HG03460 (cell line): ENCODE measurements around the gene NPIPA3.
A peak's percentile ranks its signal among the peaks of the same experiment; 100 is the strongest.
"Not testable (repeated sequence)": the region's sequence is repeated elsewhere in the genome, so short reads cannot be mapped to it uniquely, and the experiment has no call there.

Experiments used
- ATAC-seq: cut with Tn5 transposase; IDR thresholded peaks from one replicate; pipeline ENCODE4 v1.9.1; 2021; ENCODE audit not compliant: unreplicated experiment

NPIPA3 gene

DNA sequence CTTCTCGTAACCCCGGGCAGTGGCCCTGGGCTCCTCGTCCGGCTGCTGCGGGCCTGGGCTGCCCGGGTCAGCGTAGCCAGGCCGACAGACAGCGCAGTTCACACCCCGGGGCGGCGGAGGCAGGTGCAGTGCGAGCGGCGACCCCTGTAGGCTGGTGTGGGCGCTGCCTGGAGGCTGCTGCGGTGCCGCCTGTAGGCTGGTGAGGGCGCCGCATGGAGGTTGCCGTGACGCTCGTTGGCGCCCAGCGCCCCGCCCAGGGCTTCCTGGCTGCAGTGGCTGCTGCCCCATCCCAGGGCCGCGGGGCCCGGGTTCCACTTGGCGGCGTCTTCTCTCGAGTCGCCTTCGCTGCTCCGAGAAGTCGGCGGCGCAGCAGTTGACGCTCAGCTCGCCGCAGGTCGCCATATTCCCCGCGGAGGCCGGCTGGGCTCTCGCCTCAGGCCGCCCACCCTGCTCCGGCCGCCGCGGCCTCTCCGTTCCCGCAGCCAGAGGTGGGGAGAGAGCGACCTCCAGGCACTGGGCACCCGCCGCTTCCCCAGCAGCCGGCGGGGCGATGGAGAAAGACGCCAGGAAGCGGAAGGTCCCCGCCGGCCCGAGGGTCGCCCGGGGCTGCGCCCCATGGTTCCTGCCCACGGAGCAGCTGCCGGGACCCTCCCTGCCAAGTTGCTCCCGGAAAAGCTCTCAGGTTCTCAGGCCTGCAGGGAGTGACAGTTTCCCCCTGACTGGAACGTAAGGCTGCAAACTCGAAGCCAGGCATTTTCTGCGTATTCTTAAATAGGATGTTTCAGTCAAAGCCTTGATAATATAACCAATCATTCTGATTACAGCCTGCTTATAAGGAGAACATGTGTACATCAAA, at the start of gene NPIPA3:
Gene NPIPA3, plus strand, starts transcription at position 256 of the 856 bp plus-strand sequence. CDS start 5,533 bp downstream, outside the sequence.
- ATAC-seq: peak; percentile 96

DNA sequence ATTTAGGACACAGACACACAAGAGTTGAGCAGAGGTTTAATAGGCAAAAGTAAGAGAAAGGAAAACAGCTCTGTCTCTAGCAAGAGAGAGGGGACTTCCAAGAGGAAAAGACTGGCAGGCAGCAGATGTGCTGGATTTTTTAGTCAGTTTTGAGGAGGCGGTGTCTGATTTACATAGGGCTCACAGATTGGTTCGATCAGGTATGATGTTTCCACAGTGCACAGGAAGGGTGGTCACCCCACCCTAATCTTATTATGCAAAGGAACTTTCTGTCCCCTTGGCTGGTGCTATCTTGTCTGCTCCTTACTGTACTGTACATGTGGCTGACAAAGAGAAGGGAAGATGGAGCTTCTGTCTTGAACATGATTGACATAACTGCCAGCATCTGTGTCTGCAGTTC, 45.1 kb upstream of the NPIPA3 start:
- peak; percentile 79 for ATAC-seq

DNA sequence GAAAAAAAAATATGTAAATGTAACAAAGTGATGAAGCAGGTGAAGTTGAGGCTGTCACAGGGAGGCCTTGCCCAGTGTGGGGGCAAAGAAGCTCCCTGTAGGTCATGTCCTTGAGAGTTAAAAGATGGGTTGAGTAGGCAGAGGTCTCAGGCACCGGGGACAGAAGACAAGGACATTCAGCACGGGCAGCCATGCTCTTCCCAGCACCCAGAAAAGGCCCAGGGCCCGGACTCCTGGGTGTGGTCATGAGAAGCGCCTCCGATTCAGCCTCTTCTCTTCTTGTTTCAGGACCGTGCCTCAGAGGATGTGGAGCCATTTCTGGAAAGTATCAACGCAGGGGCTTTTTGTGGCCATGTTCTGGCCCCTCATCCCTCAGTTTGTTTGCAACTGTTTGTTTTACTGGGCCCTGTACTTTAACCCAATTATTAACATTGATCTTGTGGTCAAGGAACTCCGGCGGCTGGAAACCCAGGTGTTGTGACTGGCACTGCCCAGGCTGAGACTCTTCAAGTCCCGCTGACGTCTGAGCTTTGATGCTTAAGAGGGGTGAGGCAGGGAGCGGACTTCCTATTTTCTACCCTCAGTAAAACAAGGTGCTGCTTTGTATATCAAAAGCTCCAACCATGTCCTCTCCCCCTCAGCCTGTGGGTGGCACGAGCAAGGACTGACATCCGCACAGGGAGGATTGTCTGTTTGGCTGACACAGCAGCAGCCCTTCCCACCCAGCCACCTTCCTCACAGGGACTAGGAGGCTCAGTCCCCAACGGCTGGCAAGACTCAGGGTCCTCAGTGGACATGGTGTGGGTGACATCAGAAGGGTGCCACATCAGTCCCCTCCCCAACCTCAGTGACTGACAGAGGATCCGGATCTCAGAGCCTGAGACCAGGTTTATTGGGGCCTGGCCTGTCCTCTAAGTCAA, 35.6 kb upstream of the NPIPA3 start:
- no peak for ATAC-seq

DNA sequence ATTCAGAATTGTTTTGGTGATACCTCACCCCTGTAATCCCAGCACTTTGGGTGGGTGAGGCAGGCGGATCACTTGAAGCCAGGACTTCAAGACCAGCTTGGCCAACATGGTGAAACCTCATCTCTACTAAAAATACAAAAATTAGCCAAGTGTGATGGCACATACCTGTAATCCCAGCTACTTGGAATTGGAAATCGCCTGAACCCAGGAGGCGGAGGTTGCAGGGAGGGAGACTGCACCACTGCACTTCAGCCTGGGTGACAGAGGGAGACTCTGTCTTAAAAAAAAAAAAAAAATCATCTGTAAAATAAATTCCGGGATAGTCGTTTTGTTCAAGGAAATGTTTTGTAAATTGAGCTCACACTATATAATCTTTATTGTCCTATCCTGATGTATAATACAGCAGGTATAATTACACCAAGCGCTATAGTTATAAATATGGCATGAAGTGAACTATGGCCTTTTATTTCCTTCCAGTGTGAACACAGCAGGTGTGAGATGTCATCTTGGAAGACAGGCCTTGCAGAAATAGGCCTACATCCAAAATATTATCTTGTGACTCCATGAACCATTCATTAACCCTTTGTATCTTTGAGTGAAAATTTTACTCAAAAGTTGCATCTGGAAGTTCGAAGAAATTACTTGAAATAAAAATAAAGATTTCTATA, 34.5 kb upstream of the NPIPA3 start:
- no peak for ATAC-seq

DNA sequence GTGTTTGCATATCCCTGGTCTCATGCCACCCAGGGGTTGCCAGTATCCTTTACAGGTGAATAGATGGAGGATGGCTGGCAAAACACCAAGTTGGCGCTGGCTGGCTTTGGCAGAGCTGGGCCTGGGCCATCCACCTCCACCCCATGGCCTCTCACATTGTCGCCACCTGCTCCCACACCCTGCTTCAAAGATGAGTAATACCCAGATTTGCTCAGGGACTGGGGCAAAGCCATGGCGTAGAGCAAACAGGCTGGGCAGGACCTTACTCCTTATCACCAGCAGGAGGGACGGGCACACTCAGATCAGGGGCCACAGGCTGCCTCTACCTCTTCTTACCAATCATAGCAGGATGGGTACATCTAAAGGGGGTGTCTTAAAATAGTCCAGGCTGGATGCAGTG, 33.4 kb upstream of the NPIPA3 start:
- ATAC-seq: no peak

DNA sequence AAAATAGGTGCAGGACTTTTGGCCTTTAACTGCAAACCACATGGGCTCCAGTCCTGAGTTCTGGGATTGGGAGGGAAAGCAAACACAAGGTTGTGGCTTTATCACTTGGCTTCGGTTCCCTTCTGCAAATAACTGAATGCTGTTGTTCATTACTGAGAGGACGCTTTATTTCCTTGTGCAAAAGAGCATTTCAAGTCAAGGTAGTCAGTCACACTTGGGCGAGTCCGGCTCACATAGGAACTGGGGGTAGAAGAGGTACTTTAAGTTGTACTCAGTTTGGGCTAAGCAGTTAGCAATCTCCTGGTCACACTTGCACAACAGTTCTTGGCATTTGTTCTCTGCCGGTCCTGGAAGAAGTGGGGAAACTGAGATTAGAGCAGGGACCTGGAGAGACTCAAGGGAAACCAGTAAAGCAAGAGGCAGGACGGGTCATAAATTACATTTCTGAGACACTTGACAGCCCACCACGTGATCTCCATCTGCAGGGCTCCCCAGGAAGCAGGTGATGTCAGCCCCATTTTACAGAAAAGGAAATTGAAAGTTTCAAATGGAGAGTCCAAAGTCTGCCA, 30.7 kb upstream of the NPIPA3 start:
- no peak for ATAC-seq

DNA sequence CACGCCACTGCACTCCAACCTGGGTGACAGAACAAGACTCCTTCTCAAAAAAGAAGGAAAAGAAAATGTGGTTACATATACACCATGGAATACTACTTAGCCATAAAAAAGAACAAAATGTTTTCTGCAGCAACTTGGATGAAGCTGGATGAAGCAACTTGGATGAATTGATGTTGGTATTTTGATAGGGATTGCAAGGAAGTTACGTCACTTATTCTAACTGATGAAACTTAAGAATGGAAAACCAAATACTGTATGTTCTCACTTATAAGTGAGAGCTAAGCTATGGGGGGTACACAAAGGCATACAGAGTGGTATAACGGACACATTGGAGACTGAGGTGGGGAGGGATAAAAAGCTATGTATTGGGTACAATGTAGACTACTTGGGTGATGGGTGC, 26.6 kb upstream of the NPIPA3 start:
- ATAC-seq: no peak

DNA sequence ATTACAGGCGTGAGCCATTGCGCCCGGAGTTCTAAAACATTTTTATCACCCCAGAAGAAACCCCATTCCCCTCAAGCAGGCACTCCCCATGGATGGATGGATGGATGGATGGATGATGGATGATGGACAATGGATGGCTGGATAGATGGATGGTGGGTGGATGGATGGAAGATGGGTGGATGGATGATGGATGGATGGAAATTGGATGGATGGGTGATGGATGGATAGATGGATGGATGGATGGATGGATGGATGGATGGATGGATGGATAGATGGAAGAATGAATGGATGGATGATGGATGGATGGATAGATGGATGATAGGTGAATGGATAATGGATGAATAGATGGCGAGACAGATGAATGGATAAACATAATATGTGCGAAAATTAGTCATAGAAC, 25.6 kb upstream of the NPIPA3 start:
- ATAC-seq: no peak

DNA sequence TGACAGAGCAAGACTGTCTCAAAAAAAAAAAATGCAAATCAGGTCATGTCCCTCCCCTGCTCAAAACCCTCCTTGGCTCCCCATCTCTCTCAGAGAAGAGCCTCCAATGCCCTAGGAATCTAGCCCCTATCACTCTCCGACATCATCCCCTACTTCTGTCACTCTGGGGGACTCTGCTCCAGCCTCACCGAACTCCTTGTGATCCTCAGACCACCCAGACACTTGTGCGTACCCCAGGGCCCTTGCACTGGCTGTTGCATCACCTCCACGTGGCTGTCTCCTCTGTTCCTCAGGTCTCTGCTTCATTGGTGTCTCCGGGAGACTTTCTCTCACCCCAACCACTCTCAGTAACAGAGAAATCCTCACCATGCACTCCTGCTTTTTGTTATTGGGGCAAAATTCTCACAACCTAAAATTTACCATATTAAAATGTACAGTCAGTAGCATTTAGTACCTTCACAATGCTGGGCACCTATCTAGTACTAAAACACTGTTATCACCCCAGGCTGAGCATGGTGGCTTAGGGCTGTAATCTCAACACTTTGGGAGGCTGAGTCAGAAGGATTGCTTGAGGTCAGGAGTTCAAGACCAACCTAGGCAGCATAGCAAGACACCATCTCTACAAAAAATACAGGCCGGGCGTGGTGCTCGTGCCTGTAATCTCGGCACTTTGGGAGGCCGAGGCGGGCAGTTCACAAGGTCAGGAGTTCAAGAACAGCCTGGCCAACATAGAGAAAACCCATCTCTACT, 24.3 kb upstream of the NPIPA3 start:
- no peak for ATAC-seq

DNA sequence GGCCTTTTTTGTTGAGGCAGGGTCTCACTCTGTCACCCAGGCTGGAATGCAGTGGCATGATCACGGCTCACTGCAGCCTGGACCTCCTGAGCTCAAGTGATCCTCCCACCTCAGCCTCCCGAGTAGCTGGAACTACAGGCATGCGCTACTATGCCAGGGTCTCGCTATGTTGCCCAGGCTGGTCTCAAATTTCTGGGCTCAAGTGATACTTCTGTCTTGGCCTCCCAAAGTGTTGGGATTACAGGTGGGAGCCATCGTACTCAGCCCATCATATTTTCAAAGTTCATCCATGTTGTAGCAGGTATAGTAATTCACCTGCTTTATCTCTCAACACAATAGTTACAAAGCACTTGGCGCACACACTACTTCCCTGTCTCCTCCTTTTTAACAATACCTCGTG, 22.8 kb upstream of the NPIPA3 start:
- ATAC-seq: not testable (repeated sequence)

DNA sequence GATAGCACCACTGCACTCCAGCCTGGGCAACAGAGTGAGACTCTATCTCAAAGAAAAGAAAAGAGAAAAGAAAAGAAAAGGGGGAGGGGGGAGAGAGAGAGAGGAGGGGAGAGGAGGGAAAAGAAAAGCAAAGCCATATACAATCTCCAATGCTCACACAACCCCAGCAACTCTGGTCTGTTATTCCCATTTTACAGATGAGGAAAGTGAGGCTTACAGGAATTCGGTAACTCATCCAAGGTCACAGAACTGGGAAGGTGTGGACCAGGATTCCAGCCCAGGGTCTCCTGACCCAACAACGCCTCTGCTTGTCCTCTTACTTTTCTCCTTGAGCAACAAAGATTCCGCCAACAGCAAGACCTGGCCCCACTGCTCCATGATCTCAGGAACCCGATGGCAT, 22.1 kb upstream of the NPIPA3 start:
- no peak for ATAC-seq

DNA sequence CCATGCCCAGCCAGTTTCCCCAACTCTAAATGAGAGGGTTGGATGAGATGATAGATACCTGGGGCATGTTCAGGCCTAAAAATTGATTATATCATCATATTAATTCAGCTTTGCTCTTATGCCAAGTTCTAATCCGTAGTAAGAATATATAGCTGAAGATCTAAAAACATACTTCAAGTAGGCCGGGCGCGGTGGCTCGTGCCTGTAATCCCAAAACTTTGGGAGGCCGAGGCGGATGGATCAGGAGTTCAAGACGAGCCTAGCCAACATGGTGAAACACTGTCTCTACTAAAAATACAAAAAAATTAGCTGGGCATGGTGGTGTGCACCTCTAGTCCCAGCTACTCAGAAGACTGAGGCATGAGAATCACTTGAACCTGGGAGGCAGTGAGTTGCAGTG, 21.1 kb upstream of the NPIPA3 start:
- ATAC-seq: no peak

DNA sequence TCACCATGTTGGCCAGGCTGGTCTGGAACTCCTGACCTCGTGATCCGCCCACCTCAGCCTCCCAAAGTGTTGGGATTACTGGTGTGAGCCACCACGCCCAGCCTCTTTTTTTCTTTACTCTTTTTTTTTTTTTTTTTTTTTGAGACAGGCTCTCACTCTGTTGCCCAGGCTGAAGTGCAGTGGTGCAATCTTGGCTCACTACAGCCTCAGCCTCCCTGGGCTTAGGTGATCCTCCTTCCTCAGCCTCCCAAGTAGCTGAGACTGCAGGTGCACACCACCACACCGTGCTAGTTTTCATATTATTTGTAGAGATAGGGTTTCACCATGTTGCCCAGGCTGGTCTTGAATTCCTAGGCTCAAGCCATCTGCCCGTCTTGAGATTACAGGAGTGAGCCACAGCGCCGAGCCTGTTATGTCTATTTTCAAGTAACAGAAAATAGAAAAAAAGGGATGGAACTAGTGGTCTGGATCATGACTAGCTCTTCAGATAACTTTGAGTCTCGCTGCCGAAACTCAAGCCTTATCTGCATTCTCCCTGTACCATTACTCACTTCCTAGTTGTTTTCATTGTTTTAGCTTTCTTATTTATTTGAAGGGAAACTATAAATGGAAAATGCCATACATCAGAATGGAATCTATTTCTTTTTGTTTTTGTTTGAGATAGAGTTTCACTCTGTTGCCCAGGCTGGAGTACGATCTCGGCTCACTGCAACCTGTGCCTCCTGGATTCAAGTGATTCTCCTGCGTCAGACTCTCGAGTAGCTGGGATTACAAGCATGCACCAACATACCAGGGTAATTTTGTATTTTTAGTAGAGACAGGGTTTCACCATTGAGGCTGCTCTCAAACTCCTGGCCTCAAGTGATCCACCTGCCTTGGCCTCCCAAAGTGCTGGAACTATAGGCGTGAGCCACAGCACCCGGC, 17.1 kb upstream of the NPIPA3 start:
- not testable (repeated sequence) for ATAC-seq

DNA sequence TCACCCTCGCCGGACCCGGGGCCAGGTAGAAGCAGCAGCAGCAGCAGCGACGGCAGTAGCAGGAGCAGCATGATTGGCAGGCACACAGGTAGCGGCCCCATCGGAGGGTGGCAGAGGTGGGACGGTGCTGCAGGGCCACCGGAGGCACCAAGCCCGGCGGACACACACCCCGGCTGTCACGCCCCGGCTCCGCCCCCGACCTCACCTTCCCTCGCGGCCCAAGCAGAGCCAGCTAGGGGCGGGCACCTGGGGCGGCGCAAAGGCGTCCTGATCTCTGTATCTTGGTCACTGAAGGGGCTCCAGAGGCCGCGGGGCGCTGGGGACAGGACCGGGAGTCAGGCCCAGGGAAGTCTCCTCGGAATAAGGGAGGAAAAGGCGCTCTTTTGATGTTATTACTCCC, 9.1 kb upstream of the NPIPA3 start, which contains the start of gene PLA2G10:
Gene PLA2G10, minus strand, starts transcription at position 180 of the 400 bp plus-strand sequence. Its CDS starts 79 bp downstream, at position 101.
- ATAC-seq: not testable (repeated sequence)

DNA sequence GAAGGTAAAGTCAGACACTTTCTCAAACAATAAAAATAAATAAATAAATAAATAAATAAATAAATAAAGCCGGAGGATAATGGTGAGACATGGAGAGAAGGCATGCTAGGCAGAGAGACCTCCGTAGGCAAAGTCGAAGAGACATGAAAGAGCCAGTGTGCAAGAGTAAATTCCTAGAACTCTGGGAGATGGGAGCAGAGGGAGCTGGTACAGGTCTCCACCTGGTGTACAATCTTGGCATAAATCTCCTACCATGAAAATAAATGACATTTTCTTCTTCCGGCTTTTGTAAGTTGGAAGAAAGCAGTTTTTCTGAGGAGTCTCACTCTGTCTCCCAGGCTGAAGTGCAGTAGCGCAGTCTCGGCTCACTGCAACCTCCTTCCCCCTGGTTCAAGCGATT, 1.4 kb upstream of the NPIPA3 start:
- ATAC-seq: not testable (repeated sequence)

DNA sequence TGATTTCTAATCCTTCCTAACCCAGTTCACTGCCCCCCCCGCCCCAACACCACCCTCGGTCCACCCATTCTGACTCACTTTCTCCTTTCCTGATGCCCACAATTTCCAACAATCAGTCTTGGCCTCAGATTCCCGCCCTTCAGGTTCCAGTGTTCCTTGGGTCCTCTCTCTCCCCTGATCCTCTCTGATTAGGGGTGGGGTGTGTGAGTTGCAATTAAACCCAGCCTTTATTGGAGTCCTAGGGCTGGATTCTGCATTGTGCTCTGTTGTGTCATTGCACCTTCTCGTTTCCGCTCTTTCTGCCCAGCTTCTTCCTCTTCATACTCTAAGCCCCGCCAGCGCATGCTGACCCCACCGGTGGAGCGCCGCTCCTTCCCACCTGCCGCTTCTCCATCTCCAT, 539 bp upstream of the NPIPA3 start:
- ATAC-seq: not testable (repeated sequence)

DNA sequence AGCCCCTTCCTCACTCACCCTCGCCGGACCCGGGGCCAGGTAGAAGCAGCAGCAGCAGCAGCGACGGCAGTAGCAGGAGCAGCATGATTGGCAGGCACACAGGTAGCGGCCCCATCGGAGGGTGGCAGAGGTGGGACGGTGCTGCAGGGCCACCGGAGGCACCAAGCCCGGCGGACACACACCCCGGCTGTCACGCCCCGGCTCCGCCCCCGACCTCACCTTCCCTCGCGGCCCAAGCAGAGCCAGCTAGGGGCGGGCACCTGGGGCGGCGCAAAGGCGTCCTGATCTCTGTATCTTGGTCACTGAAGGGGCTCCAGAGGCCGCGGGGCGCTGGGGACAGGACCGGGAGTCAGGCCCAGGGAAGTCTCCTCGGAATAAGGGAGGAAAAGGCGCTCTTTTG, 30.0 kb downstream of the NPIPA3 start:
- ATAC-seq: not testable (repeated sequence)

DNA sequence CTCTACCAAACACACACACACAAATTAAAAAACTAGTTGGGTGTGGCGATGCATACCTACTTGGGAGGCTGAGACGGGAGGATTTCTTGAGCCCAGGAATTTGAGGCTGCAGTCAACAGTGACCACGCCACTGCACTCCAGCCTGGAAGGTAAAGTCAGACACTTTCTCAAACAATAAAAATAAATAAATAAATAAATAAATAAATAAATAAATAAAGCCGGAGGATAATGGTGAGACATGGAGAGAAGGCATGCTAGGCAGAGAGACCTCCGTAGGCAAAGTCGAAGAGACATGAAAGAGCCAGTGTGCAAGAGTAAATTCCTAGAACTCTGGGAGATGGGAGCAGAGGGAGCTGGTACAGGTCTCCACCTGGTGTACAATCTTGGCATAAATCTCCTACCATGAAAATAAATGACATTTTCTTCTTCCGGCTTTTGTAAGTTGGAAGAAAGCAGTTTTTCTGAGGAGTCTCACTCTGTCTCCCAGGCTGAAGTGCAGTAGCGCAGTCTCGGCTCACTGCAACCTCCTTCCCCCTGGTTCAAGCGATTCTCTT, 37.7 kb downstream of the NPIPA3 start:
- ATAC-seq: not testable (repeated sequence)

DNA sequence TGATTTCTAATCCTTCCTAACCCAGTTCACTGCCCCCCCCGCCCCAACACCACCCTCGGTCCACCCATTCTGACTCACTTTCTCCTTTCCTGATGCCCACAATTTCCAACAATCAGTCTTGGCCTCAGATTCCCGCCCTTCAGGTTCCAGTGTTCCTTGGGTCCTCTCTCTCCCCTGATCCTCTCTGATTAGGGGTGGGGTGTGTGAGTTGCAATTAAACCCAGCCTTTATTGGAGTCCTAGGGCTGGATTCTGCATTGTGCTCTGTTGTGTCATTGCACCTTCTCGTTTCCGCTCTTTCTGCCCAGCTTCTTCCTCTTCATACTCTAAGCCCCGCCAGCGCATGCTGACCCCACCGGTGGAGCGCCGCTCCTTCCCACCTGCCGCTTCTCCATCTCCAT, 38.6 kb downstream of the NPIPA3 start:
- ATAC-seq: not testable (repeated sequence)
